ENCODE data around the gene HIGD2A. TPM values are rescaled to one million over a fixed set of nuclear protein-coding genes. Genes with fewer than 3 reads are reported as not detected.

The HIGD2A gene, protein sequence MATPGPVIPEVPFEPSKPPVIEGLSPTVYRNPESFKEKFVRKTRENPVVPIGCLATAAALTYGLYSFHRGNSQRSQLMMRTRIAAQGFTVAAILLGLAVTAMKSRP
- total RNA-seq: 23.8 and 29.9 TPM in 2 replicates

DNA sequence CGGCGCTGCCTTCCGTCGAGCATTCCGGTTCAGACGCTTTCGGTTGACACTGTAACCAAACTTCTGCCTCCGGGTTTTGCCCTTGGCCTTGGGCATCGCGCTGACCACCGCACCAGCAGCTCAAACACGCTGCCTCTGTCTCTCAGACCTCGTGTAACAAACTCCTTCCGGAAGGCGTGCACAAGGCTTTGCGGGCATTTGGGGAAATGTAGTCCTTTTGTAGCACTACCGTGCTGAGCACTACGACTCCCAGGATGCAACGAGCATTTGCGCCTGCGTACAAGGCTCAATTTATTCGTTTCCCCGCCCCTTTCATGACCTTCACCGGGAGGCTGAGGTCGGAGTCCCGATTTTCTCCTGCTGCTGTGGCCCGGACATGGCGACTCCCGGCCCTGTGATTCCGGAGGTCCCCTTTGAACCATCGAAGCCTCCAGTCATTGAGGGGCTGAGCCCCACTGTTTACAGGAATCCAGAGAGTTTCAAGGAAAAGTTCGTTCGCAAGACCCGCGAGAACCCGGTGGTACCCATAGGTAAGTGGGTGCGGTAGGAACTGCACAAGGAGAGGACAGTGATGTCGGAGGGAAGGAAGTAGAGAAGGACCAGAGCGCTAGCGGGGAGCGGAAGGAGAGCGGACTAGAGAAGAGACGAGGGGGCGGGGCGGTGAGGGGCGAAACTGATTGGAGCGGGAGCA lies at the start of gene HIGD2A, which contains the start of gene NOP16:
Gene HIGD2A (plus strand): TSS at position 308 of the 691 bp plus-strand sequence. CDS start 69 bp downstream, at position 377.
Gene NOP16 (minus strand): TSS at position 155 of the 691 bp plus-strand sequence. CDS start 59 bp downstream, at position 96.

DNA sequence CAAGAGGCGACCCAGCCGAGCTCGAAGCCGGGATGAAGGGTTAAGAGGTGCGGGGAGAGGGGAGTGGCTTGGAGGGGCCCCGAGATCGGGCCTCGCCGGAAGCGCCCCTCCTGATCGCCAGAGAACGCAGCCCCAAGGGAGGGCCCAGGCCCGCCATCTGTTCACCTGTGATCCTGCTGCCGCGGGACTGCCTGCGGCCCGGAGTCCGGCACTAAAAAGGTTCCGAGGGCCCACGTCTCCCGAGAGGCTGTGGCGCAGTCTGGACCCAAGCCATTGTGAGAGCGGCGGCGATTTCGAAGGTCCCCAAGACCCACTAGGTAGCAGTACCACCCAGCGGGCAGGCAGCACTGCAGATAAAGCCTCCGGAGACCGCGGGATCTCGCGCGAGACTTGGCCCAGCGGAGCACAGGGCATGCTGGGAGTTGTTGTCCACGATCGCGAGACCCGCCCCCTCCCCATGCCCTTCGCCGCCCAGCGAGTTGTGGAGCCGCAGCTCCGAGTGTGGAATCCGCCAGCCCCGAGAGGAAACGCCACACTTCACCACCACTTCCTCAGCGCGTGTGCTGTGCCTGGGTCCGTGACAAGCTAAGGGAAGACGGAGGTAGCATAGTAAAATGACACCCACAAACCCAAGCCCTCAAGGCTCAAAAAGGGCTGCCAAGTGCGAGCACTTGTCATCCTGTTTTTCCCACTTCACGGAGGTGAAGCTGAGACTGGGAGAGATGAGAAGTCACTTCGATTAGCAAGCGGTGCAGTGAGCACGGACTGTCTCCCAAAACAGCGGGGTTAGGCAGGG lies 26.9 kb upstream of the HIGD2A start, which contains the start of gene KIAA1191:
Gene KIAA1191 (minus strand): TSS at position 328 of the 796 bp plus-strand sequence. CDS start 2,256 bp downstream, outside the sequence.

DNA sequence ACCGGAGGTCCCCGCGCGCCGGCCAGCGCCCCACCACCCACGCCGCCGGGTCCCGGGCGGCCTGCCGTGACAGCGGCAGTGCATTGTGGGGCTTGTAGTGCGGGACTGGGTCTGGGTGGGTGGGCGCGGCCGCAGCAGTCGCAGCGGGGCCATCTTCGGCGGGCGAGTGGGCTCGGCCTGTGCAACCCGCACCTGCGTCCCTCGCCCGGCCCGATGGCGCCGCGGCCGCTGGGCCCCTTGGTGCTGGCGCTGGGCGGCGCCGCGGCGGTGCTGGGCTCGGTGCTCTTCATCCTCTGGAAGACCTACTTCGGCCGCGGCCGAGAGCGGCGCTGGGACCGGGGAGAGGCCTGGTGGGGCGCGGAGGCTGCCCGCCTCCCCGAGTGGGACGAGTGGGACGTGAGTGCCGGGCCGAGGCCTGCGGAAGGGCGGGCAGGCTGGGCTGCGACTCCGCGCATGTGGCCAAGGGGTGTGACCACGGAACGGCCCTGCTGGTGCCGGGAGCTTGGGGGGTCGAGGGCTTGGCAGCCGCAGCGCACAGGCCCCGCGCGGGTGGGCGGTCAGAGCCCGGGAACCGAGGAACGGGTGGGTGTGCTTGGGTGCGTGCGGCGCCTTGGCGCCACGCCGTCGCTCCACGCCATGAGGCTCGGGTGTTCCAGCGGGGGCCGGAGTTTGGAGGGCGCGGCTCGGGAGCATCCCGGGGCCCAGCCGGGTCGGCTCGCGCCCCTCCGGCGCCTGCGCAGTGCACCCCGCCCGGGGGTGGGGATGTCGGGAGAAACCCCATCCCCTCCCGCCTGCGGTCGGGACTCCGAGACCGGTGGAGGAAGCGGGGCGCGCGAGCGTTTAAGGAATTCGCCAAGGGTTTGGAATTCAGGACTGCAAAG lies 23.0 kb upstream of the HIGD2A start, which contains the start of gene ARL10:
Gene ARL10 (plus strand): TSS at position 137 of the 881 bp plus-strand sequence. CDS start 77 bp downstream, at position 214.

DNA sequence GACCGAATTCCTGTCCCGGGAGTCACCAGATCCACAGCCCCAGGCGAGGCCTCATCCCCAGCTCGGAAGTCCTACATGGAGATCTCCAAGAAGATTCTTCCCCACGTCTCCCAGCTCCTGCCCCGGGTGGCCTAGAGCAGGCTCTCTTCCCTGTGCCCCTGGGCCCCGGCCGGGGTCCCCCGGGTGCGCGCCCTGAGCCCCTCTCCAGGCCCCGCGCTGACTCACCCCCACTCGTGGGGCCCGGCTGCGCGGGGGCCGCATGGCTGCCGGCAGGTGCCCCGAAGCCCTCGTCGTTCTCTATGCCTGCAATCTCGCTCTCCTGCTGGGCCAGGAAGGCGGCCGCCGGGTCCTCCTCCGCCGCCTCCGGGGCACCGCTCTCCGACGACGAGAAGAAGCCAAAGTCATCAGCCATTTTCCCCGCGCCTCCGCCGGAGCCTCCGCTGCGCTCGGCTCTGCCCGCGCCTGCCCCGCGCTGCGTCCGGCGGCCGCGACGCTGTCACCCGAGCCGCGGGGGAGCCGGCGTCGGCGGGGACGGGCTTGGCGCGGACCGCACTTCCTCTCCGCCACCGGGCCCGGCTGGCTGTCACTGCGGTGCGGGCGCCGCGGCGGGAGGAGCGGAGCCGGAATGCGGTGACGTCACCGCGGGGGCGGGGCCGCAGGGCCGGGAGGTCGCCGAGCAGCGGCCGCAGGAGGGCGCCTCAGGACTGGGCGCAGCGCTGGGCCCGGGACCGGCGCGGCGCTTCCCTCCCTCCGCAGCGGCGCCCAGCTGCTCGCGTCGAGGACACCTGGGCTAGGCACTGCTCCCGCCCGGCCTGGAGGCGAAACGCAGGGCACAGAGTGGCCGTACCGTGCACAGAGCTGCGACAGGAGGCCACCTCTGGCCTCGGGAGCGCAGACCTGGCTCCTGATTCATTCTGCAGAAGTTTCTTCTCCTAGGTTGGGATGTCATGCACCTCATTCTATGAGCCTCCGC lies 27.7 kb downstream of the HIGD2A start, which contains the start of gene CLTB:
Gene CLTB (minus strand): TSS at position 588 of the 973 bp plus-strand sequence. CDS start 176 bp downstream, at position 412.

Other genes starting within 250 kb of the HIGD2A start
- 1.6 and 1.7 TPM in 2 replicates for gene SIMC1, start 150.3 kb upstream of the HIGD2A start, total RNA-seq
- 29.5 and 41.8 TPM in 2 replicates for gene KIAA1191, start 27.0 kb upstream of the HIGD2A start, total RNA-seq
- 7.6 and 11.3 TPM in 2 replicates for gene ARL10, start 23.3 kb upstream of the HIGD2A start, total RNA-seq
- 7.3 and 7.7 TPM in 2 replicates for gene NOP16, start 153 bp upstream of the HIGD2A start, total RNA-seq
- 65.6 and 103 TPM in 2 replicates for gene CLTB, start 27.8 kb downstream of the HIGD2A start, total RNA-seq
- 33.7 and 34.3 TPM in 2 replicates for gene FAF2, start 59.6 kb downstream of the HIGD2A start, total RNA-seq
- 2.1 and 2.5 TPM in 2 replicates for gene RNF44, start 148.7 kb downstream of the HIGD2A start, total RNA-seq
- 0.09 and 0.32 TPM in 2 replicates for gene CDHR2, start 160.6 kb downstream of the HIGD2A start, total RNA-seq
- 1.8 and 3.2 TPM in 2 replicates for gene GPRIN1, start 221.4 kb downstream of the HIGD2A start, total RNA-seq
- 0.09 and 0.32 TPM in 2 replicates for gene SNCB, start 241.8 kb downstream of the HIGD2A start, total RNA-seq
- 0.26 TPM in 1 of 2 replicates, not detected in the other for gene EIF4E1B, start 241.9 kb downstream of the HIGD2A start, total RNA-seq